Prostate gland (tissue), 2 donors: ENCODE data around the gene INHBA. TPM values are rescaled to one million over a fixed set of nuclear protein-coding genes. Genes with fewer than 3 reads are reported as not detected.

Experiments used
- DNase-seq: peaks from one replicate; pipeline ENCODE4 v3.0.0-alpha.2; 2019; ENCODE audit warnings: low spot score
- H3K27ac ChIP-seq, 2 donors: fragments of 200-600 bp; sonication (generic); 2 replicates each; pipeline ENCODE4 v1.5.1; 2017 to 2019
- H3K27me3 ChIP-seq: fragments of 200-600 bp; sonication (generic); replicated peaks from 2 replicates; pipeline ENCODE4 v1.5.1; 2019; ENCODE audit not compliant: insufficient read depth
- H3K36me3 ChIP-seq, 2 donors: fragments of 200-600 bp; sonication (generic); 1 replicate in 1 of 2; 2 replicates in 1 of 2; pipeline versions ENCODE4 v1.5.1 to v1.8.1; 2017 to 2019
- H3K4me1 ChIP-seq: fragments of 200-600 bp; sonication (generic); replicated peaks from 2 replicates; pipeline ENCODE4 v1.5.1; 2019
- H3K4me3 ChIP-seq, 2 donors: fragments of 200-600 bp; sonication (generic); 2 replicates each; pipeline ENCODE4 v1.5.1; 2017 to 2019
- H3K9me3 ChIP-seq: fragments of 200-600 bp; sonication (generic); 2 replicates; pipeline ENCODE4 v1.5.1; 2017
- POLR2A ChIP-seq: fragments of 450-650 bp; IDR thresholded peaks from one replicate; pipeline ENCODE4 v1.6.1; 2016; ENCODE audit warnings: antibody characterized with exemption, mild to moderate bottlenecking
- POLR2AphosphoS5 ChIP-seq: sonication (generic); formaldehyde crosslinking; IDR thresholded peaks from one replicate; pipeline ENCODE4 v1.6.1; 2017; ENCODE audit warnings: antibody characterized with exemption
- WGBS: methylation state at CpG from one replicate; pipeline ENCODE4 v1.1.5; 2018; 5-methylcytosine and 5-hydroxymethylcytosine counted together
- intact Hi-C: fragments of 100-400 bp; cut with DNase I; formaldehyde crosslinking; loops from one replicate; pipeline ENCODE4 v1.14.2; 2022
- total RNA-seq, 2 donors: library from RNA; depleted of rRNA; stranded (reverse); fragments of >200 nt; gene quantifications; one replicate each; pipeline ENCODE4 v1.1.0, GENCODE V29; 2016
- TF ChIP-seq, protein P1 (sequence below), 4 experiments: fragments of 200-600 bp in 2 of 4; fragments of 450-650 bp in 2 of 4; sonication (generic) in 2 of 4; IDR thresholded peaks; 1 replicate in 3 of 4; 2 replicates in 1 of 4; pipeline ENCODE4 v1.5.1; 2016 to 2019; ENCODE audit warnings: antibody characterized with exemption in 4 of 4, mild to moderate bottlenecking in 2 of 4, moderate library complexity in 2 of 4

Gene INHBA
- total RNA-seq, 2 donors from 2014 or later: 0.73 to 6.6 TPM

DNA sequence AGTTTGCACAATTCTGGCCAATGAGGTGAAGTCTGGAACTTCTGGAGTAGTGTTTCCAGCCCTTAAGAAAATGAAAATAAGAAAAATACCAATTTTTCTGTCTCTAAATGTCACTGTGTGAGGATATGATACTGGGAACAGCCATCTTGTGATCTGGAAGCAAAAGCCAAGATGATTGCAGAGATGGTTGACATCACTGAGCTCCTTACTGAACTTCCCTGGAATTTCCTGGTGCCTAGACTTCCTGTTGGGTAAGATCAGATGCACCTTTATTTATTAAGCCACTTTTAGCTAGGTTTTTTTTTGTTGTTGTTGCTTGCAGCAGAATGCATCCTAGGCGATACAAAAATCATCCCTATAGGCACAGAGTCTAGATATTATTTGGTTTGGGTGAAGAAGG is 27.3 kb upstream of the INHBA start:
- WGBS: 97% methylated on average over 1 of the region's 1 CpG
- TF ChIP-seq POLR2AphosphoS5 (no peak), POLR2A (no peak)
- TF ChIP-seq, protein P1, sequence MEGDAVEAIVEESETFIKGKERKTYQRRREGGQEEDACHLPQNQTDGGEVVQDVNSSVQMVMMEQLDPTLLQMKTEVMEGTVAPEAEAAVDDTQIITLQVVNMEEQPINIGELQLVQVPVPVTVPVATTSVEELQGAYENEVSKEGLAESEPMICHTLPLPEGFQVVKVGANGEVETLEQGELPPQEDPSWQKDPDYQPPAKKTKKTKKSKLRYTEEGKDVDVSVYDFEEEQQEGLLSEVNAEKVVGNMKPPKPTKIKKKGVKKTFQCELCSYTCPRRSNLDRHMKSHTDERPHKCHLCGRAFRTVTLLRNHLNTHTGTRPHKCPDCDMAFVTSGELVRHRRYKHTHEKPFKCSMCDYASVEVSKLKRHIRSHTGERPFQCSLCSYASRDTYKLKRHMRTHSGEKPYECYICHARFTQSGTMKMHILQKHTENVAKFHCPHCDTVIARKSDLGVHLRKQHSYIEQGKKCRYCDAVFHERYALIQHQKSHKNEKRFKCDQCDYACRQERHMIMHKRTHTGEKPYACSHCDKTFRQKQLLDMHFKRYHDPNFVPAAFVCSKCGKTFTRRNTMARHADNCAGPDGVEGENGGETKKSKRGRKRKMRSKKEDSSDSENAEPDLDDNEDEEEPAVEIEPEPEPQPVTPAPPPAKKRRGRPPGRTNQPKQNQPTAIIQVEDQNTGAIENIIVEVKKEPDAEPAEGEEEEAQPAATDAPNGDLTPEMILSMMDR (IDR thresholded peaks at IDR 0.05): no peak

GRCh38 chr7:41729059-41729458 is 26.2 kb upstream of the INHBA start:
- WGBS: 93% methylated on average over 4 of the region's 4 CpGs
- H3K4me1 ChIP-seq: no peaks in the 10 kb centered on the region
- H3K4me3 ChIP-seq: no peak overlapping the region
- no peak overlapping the region for H3K27ac ChIP-seq
- no peak for DNase-seq
- no peaks in the 10 kb centered on the region for H3K27me3 ChIP-seq
- no peak for TF ChIP-seq POLR2AphosphoS5
- TF ChIP-seq, protein P1 (IDR thresholded peaks at IDR 0.05): no peak
- no peak for TF ChIP-seq POLR2A
- intact Hi-C loops: no loop called here
- H3K36me3 ChIP-seq: no peaks in the 10 kb centered on the region
- H3K9me3 ChIP-seq: no peaks in the 10 kb centered on the region

More for the DNA sequence above, 27.3 kb upstream of the INHBA start:
- intact Hi-C loops: loop anchor here (10.0 kb wide), 2 partner anchors 1405 to 1505 kb away; no protein-coding TSS in a partner anchor
- Histone ChIP-seq H3K9me3 (no peaks in the 10 kb centered on the region), H3K27me3 (no peaks in the 10 kb centered on the region), H3K27ac (no peak overlapping the region), H3K36me3 (no peaks in the 10 kb centered on the region), H3K4me3 (no peak overlapping the region), H3K4me1 (no peaks in the 10 kb centered on the region)
- DNase-seq: no peak

- no peak overlapping the region for H3K4me3 ChIP-seq
- H3K27ac ChIP-seq: no peak overlapping the region
- intact Hi-C loops: no loop called here
- H3K36me3 ChIP-seq: no peaks in the 10 kb centered on the region
- WGBS: 94% methylated on average over 6 of the region's 6 CpGs
- no peak for DNase-seq
- no peaks in the 10 kb centered on the region for H3K27me3 ChIP-seq
- H3K4me1 ChIP-seq: no peaks in the 10 kb centered on the region
- no peaks in the 10 kb centered on the region for H3K9me3 ChIP-seq
- no peak for TF ChIP-seq POLR2A
- TF ChIP-seq, protein P1 (IDR thresholded peaks at IDR 0.05): no peak
- TF ChIP-seq POLR2AphosphoS5: no peak
Observed at GRCh38 chr7:41725013-41725412, 22.1 kb upstream of the INHBA start.

DNA sequence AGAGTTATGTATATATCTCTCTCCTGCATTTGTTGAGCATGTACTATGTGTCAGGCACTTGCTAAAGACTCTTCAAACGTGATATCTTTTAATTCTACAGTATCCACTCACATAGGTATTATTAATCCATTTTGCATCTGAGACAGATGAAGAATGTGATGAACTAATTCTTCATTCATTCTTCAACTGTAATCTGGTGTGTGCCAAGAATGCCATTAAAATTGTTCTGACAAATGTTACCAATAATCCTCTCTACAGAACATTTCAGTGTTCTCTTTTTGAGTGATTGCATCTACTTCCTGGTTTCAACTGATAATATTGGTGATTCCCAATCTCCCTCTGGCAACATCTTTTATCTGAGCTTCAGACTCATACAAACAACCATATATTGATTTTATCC is 18.0 kb upstream of the INHBA start:
- no peaks in the 10 kb centered on the region for H3K36me3 ChIP-seq
- H3K4me1 ChIP-seq: no peaks in the 10 kb centered on the region
- intact Hi-C loops: no loop called here
- 76% methylated on average over 1 of the region's 1 CpG for WGBS
- H3K27ac ChIP-seq: no peak overlapping the region
- TF ChIP-seq POLR2AphosphoS5 (no peak), POLR2A (no peak)
- TF ChIP-seq, protein P1 (IDR thresholded peaks at IDR 0.05): no peak
- H3K27me3 ChIP-seq: no peaks in the 10 kb centered on the region
- H3K4me3 ChIP-seq: no peak overlapping the region
- DNase-seq: no peak
- no peaks in the 10 kb centered on the region for H3K9me3 ChIP-seq

DNA sequence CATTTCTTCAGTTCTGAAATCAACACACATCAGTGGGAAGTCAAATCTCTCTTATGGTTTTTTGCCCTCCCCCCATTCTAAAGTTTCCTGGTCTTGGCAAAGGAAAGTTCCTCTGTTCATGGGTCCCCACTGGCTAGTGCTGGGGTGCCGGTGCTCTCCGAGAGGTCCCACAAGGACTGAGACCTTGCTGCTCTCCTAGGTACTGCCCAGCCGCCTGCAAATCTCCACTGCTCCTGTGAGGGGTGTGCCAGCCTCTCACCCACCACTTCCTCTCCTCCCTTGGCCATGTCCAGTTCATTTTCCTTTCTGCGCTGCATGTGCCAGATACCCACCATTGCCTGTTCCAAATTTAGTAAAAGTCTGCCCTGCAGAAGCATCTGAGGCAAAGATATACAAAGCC is 17.2 kb upstream of the INHBA start:
- no peak for DNase-seq
- H3K27me3 ChIP-seq: no peaks in the 10 kb centered on the region
- WGBS: 91% methylated on average over 4 of the region's 4 CpGs
- H3K27ac ChIP-seq: no peak overlapping the region
- intact Hi-C loops: no loop called here
- no peaks in the 10 kb centered on the region for H3K36me3 ChIP-seq
- H3K4me1 ChIP-seq: no peaks in the 10 kb centered on the region
- TF ChIP-seq, protein P1 (IDR thresholded peaks at IDR 0.05): no peak
- TF ChIP-seq POLR2AphosphoS5 (no peak), POLR2A (no peak)
- H3K4me3 ChIP-seq: no peak overlapping the region
- H3K9me3 ChIP-seq: no peaks in the 10 kb centered on the region
